ENCODE data around the gene MCF2L2. TPM values are rescaled to one million over a fixed set of nuclear protein-coding genes. Genes with fewer than 3 reads are reported as not detected.

MCF2L2 gene
- total and polyA plus RNA-seq, 2 of the 13 experiments (the other 11 are each of a cell fraction or from before 2014, with no cell fraction given) = not detected

DNA sequence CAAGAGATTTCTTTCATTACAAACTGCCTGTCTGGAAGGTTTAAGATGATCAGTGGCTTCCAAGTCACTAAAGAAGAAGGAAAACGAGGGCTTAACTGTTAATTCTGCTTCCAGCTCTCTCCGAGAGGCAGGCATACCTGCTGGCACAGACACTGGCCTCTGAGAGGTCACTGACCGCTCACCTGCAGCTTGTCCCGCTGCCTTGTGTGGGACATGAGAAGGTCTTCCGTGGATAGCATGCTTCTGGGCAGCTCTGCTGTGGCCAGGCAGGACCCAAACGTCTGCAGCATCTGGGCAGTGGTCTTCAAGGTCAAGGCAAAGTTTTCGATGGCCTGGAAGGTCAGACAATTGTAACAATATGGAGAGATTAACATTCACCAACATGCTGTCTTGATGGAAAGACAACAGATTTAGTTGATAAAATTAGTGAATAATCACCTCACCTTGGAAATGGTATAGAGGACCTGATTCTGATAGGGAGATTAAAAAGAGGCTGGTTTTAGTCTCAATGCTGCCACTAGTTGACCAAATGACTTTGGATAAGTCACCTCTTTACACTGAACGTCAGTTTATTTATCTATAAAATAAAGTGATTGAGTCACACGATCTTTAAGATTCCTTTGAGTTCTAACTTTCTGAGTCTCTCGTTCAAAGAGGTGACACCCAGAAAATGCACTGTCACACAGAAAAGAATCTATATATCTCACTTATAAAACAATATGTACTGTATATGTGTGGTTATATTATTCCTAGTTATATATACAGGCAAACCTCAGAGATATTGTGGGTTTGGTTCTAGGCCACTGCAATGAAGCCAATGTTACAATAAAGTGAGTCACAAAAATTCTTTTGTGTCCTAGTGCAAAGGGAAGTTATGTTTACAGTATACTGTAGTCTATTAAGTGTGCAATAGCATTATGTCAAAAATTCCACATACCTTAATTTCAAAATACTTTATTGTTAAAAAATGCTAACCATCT is 110.2 kb downstream of the MCF2L2 start:
- POLR2A ChIA-PET = no interaction called here
- Histone ChIP-seq H3K4me1 (ENCODE audit: insufficient read depth, low read length) (no peaks in the 10 kb centered on the region), H3K4me3 (replicated peaks in 1 of 3; ENCODE audit: insufficient read depth in 1 of 3, low read depth in 2 of 3, low read length in 3 of 3) (no peak overlapping the region), H3K9ac (ENCODE audit: insufficient read depth, low read depth, low read length) (no peak overlapping the region), H3K4me2 (ENCODE audit: low read depth, low read length) (no peak overlapping the region), H3K27me3 (ENCODE audit: control insufficient read depth in 1 of 2, insufficient read depth in 2 of 2, low read length in 2 of 2) (peaks cover 0 to 15% of the 10 kb centered on the region in 2 experiments; a peak in 2 of 5 replicates), H3K36me3 (replicated peaks in 1 of 2; ENCODE audit: control insufficient read depth in 1 of 2, insufficient read depth in 2 of 2, low read length in 2 of 2) (no peaks in the 10 kb centered on the region), H3K9me3 (ENCODE audit: low read length) (no peaks in the 10 kb centered on the region), H3K27ac (ENCODE audit: extremely low read length, insufficient read depth, low read length) (no peak overlapping the region), H4K20me1 (ENCODE audit: insufficient read depth, low read length) (no peaks in the 10 kb centered on the region), H3K79me2 (ENCODE audit: insufficient read depth, low read length) (no peaks in the 10 kb centered on the region), H2AFZ (ENCODE audit: low read length) (no peak overlapping the region)
- 18% methylated on average over 7 of the region's 10 CpGs for WGBS (ENCODE audit: low lambda C conversion rate)
- FAIRE-seq (no peak), ATAC-seq (no peak), DNase-seq (ENCODE audit: low spot score) (no peak)
- intact Hi-C loops (cut with micrococcal nuclease; ENCODE audit: unreplicated experiment) = no loop called here
- BruUV-seq (replicated peaks) = no TSS peak
- in situ Hi-C loops (cut with HindIII; ENCODE audit: extremely low pct_ligation_motif_present, low pct_unique_long_range_greater_than_20kb) = no loop called here
- CTCF ChIA-PET (ENCODE audit: low intra/inter-chr PET ratio, low total read pairs) = no interaction called here
- TF ChIP-seq, protein P1, sequence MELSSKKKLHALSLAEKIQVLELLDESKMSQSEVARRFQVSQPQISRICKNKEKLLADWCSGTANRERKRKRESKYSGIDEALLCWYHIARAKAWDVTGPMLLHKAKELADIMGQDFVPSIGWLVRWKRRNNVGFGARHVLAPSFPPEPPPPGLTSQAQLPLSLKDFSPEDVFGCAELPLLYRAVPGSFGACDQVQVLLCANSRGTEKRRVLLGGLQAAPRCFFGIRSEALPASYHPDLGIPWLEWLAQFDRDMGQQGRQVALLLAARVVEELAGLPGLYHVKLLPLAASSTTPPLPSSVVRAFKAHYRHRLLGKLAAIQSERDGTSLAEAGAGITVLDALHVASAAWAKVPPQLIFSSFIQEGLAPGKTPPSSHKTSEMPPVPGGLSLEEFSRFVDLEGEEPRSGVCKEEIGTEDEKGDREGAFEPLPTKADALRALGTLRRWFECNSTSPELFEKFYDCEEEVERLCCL (CRISPR knock-in tag; IDR thresholded peaks at IDR 0.05; ENCODE audit: borderline replicate concordance) = no peak
- TF ChIP-seq KLF15 (CRISPR knock-in tag; IDR thresholded peaks at IDR 0.05; ENCODE audit: borderline replicate concordance) (no peak), ZNF33A (CRISPR knock-in tag; IDR thresholded peaks at IDR 0.05; ENCODE audit: borderline replicate concordance) (no peak), JDP2 (CRISPR knock-in tag; IDR thresholded peaks at IDR 0.05; ENCODE audit: borderline replicate concordance) (no peak), ZSCAN21 (CRISPR knock-in tag; IDR thresholded peaks at IDR 0.05; ENCODE audit: borderline replicate concordance) (no peak), ZNF432 (CRISPR knock-in tag; IDR thresholded peaks at IDR 0.05; ENCODE audit: borderline replicate concordance) (no peak), ZNF460 (CRISPR knock-in tag; IDR thresholded peaks at IDR 0.05; ENCODE audit: borderline replicate concordance) (no peak), RBAK (CRISPR knock-in tag; IDR thresholded peaks at IDR 0.05) (no peak)
- TF ChIP-seq, protein P2, sequence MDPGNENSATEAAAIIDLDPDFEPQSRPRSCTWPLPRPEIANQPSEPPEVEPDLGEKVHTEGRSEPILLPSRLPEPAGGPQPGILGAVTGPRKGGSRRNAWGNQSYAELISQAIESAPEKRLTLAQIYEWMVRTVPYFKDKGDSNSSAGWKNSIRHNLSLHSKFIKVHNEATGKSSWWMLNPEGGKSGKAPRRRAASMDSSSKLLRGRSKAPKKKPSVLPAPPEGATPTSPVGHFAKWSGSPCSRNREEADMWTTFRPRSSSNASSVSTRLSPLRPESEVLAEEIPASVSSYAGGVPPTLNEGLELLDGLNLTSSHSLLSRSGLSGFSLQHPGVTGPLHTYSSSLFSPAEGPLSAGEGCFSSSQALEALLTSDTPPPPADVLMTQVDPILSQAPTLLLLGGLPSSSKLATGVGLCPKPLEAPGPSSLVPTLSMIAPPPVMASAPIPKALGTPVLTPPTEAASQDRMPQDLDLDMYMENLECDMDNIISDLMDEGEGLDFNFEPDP (CRISPR knock-in tag; conservative IDR thresholded peaks at IDR 0.05) = no peak
- TF ChIP-seq, protein P3, sequence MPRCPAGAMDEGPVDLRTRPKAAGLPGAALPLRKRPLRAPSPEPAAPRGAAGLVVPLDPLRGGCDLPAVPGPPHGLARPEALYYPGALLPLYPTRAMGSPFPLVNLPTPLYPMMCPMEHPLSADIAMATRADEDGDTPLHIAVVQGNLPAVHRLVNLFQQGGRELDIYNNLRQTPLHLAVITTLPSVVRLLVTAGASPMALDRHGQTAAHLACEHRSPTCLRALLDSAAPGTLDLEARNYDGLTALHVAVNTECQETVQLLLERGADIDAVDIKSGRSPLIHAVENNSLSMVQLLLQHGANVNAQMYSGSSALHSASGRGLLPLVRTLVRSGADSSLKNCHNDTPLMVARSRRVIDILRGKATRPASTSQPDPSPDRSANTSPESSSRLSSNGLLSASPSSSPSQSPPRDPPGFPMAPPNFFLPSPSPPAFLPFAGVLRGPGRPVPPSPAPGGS (CRISPR knock-in tag; IDR thresholded peaks at IDR 0.05) = no peak
- TF ChIP-seq, protein P4, sequence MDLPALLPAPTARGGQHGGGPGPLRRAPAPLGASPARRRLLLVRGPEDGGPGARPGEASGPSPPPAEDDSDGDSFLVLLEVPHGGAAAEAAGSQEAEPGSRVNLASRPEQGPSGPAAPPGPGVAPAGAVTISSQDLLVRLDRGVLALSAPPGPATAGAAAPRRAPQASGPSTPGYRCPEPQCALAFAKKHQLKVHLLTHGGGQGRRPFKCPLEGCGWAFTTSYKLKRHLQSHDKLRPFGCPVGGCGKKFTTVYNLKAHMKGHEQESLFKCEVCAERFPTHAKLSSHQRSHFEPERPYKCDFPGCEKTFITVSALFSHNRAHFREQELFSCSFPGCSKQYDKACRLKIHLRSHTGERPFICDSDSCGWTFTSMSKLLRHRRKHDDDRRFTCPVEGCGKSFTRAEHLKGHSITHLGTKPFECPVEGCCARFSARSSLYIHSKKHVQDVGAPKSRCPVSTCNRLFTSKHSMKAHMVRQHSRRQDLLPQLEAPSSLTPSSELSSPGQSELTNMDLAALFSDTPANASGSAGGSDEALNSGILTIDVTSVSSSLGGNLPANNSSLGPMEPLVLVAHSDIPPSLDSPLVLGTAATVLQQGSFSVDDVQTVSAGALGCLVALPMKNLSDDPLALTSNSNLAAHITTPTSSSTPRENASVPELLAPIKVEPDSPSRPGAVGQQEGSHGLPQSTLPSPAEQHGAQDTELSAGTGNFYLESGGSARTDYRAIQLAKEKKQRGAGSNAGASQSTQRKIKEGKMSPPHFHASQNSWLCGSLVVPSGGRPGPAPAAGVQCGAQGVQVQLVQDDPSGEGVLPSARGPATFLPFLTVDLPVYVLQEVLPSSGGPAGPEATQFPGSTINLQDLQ (CRISPR knock-in tag; IDR thresholded peaks at IDR 0.05) = no peak
- TF ChIP-seq, protein P5, sequence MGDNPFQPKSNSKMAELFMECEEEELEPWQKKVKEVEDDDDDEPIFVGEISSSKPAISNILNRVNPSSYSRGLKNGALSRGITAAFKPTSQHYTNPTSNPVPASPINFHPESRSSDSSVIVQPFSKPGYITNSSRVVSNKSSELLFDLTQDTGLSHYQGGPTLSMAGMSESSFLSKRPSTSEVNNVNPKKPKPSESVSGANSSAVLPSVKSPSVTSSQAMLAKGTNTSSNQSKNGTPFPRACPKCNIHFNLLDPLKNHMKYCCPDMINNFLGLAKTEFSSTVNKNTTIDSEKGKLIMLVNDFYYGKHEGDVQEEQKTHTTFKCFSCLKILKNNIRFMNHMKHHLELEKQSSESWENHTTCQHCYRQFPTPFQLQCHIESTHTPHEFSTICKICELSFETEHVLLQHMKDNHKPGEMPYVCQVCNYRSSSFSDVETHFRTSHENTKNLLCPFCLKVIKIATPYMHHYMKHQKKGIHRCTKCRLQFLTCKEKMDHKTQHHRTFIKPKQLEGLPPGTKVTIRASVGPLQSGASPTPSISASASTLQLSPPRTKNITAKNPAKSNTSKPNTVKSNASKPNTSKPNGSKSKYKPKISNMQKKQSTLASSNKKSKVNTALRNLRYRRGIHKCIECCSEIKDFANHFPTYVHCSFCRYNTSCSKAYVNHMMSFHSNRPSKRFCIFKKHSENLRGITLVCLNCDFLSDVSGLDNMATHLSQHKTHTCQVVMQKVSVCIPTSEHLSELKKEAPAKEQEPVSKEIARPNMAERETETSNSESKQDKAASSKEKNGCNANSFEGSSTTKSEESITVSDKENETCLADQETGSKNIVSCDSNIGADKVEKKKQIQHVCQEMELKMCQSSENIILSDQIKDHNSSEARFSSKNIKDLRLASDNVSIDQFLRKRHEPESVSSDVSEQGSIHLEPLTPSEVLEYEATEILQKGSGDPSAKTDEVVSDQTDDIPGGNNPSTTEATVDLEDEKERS (CRISPR knock-in tag; IDR thresholded peaks at IDR 0.05) = no peak

All from HepG2 (cell line).